NOMO-1 treated with dmso at 0.1 percent for 144 hours (cell line): ENCODE data around the gene CCDC146.
A peak's percentile ranks its signal among the peaks of the same experiment; 100 is the strongest.

ENCODE experiments used
- DNase-seq: peaks from one replicate; lab custom pipeline; 2025; ENCODE audit not compliant: unreplicated experiment; lab: John Stamatoyannopoulos, UW

CCDC146 gene

GRCh38 chr7:77281780-77282478, 159.5 kb downstream of the CCDC146 start:
- no peak for DNase-seq

GRCh38 chr7:77282897-77283296, 160.5 kb downstream of the CCDC146 start:
- DNase-seq: no peak

- DNase-seq: no peak
These were observed 161.6 kb downstream of the CCDC146 start for GRCh38 chr7:77284005-77284404.

- DNase-seq: no peak
These were observed 162.2 kb downstream of the CCDC146 start for GRCh38 chr7:77284616-77285015.

- peak; percentile 90 for DNase-seq
These were observed 166.4 kb downstream of the CCDC146 start for GRCh38 chr7:77288676-77289320.

GRCh38 chr7:77289387-77289786, 167.0 kb downstream of the CCDC146 start:
- DNase-seq: no peak

- DNase-seq: no peak
These were observed 168.0 kb downstream of the CCDC146 start for GRCh38 chr7:77290425-77290824.

GRCh38 chr7:77293046-77293445, 170.6 kb downstream of the CCDC146 start:
- DNase-seq: no peak

GRCh38 chr7:77295549-77295948, 173.1 kb downstream of the CCDC146 start:
- no peak for DNase-seq

GRCh38 chr7:77306231-77307067, 184.0 kb downstream of the CCDC146 start:
- DNase-seq: no peak

GRCh38 chr7:77308792-77309191, 186.4 kb downstream of the CCDC146 start:
- no peak for DNase-seq

GRCh38 chr7:77309714-77310220, 187.4 kb downstream of the CCDC146 start:
- DNase-seq: no peak

GRCh38 chr7:77310982-77311381, 188.6 kb downstream of the CCDC146 start:
- DNase-seq: no peak

GRCh38 chr7:77313085-77313484, 190.7 kb downstream of the CCDC146 start:
- no peak for DNase-seq

GRCh38 chr7:77313876-77314480, 191.6 kb downstream of the CCDC146 start:
- DNase-seq: no peak

GRCh38 chr7:77315182-77315591, 192.8 kb downstream of the CCDC146 start:
- no peak for DNase-seq

GRCh38 chr7:77316219-77316978, 194.0 kb downstream of the CCDC146 start:
- DNase-seq: peak; percentile 98

- no peak for DNase-seq
These were observed 195.6 kb downstream of the CCDC146 start for GRCh38 chr7:77318019-77318418.

- no peak for DNase-seq
These were observed 197.7 kb downstream of the CCDC146 start for GRCh38 chr7:77320137-77320536.

GRCh38 chr7:77320714-77321113, 198.3 kb downstream of the CCDC146 start:
- no peak for DNase-seq
